ENCODE results near the gene KCNK4. TPM values are rescaled to one million over a fixed set of nuclear protein-coding genes. Genes with fewer than 3 reads are reported as not detected.
A peak's percentile ranks its signal among the peaks of the same experiment; 100 is the strongest.

KCNK4 gene
- total RNA-seq, 2 experiments from 2014 or later = not detected

- Mint-ChIP-seq H3K4me3 (no peak overlapping the region), H3K27ac (no peak overlapping the region), H3K27me3 (no peaks in the 10 kb centered on the region), H3K4me1 (peaks cover 28% of the 10 kb centered on the region), H3K36me3 (ENCODE audit: low read depth) (peaks cover 27% of the 10 kb centered on the region), H3K9me3 (ENCODE audit: low read depth) (no peaks in the 10 kb centered on the region)
- intact Hi-C loops (cut with DNase I, micrococcal nuclease) = loop anchor here (1.0 to 10.0 kb wide), 8 partner anchors 17 to 773 kb away; partner anchors contain the start of genes RPS6KA4 (in 2 of the 2), ESRRA (in 1 of the 2), FKBP2 (in 1 of the 2) and GPR137 (in 1 of the 2)
- ChIA-PET POLR2A (interaction anchor here (1.1 kb wide), 2 partner anchors 11 to 24 kb away, joined by 3 to 5 read pairs; partner anchors contain the start of genes PRDX5 and TRMT112), CTCF (interaction anchor here (0.9 to 2.3 kb wide), 9 partner anchors 10 to 661 kb away, joined by 3 to 10 read pairs (median 5); partner anchors contain the start of genes PRDX5, RTN3 and TRMT112)
- DNase-seq (peak; percentile 96), ATAC-seq (peak; percentile 77)
Observed at GRCh38 chr11:64341851-64342791, 51.0 kb downstream of the KCNK4 start.

DNA sequence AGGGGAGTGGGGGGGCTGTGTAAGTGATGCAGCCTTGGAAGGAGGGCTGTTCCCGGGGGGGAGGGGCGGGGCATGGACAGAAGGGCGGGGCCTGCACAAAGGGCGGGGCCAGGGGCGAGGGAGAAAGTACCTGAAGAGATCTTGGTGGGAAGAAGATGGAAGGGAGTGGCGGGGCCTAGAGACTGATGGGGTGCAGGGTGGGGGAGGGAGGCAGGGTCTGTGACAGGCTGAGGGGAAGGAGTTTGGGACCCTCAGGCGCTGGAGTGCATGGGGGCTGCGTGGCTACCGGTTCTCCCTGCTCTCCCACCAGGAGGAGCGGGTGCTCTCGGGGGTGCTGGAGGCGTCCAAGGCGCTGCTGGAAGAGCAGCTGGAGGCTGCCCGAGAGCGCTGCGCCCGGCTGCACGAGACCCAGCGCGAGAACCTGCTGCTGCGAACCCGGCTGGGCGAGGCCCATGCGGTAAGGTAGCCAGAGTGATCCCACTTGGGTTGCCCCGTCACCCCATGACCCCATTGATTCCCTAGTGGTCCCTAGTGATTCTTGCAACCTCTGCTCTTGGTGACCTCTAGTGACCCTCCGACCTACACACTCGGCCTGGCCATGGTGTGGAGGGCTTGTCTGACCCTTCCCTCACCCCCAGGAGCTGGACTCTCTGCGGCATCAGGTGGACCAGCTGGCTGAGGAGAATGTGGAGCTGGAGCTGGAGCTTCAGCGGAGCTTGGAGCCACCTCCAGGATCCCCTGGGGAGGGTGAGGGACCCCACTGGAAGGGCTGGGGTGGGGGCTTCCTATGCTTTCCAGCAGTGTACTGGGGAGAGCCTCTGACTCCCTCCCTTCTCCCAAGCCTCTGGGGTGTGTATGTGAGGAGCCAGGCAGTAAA is 52.0 kb downstream of the KCNK4 start:
- Mint-ChIP-seq H3K27me3 (no peaks in the 10 kb centered on the region), H3K4me3 (no peak overlapping the region), H3K36me3 (ENCODE audit: low read depth) (peaks cover 24% of the 10 kb centered on the region), H3K27ac (no peak overlapping the region), H3K4me1 (peaks cover 28% of the 10 kb centered on the region), H3K9me3 (ENCODE audit: low read depth) (no peaks in the 10 kb centered on the region)
- CTCF ChIA-PET = interaction anchor here (0.7 to 2.3 kb wide), 10 partner anchors 11 to 138 kb away, joined by 3 to 10 read pairs (median 5); partner anchors contain the start of genes PRDX5 and TRMT112
- DNase-seq (no peak), ATAC-seq (no peak)
- intact Hi-C loops (cut with DNase I, micrococcal nuclease) = loop anchor here (1.0 to 10.0 kb wide), 8 partner anchors 16 to 772 kb away; partner anchors contain the start of genes RPS6KA4 (in 2 of the 2), ESRRA (in 1 of the 2), FKBP2 (in 1 of the 2) and GPR137 (in 1 of the 2)
- POLR2A ChIA-PET = interaction anchor here (1.1 kb wide), 1 partner anchor 25 kb away, joined by 5 read pairs; the partner anchor contains the start of genes PRDX5 and TRMT112

- peak; percentile 46 for DNase-seq
- Mint-ChIP-seq H3K27ac (no peak overlapping the region), H3K27me3 (no peaks in the 10 kb centered on the region), H3K4me1 (peaks cover 26% of the 10 kb centered on the region), H3K36me3 (ENCODE audit: low read depth) (peaks cover 27% of the 10 kb centered on the region), H3K9me3 (ENCODE audit: low read depth) (no peaks in the 10 kb centered on the region), H3K4me3 (no peak overlapping the region)
- ChIA-PET CTCF (interaction anchor here (0.7 to 1.8 kb wide), 3 partner anchors 13 to 43 kb away, joined by 3 to 6 read pairs (median 5); partner anchors contain the start of genes PRDX5 and TRMT112), POLR2A (interaction anchor here (0.7 kb wide), 1 partner anchor 412 kb away, joined by 4 read pairs; no protein-coding TSS in a partner anchor)
- ATAC-seq = no peak
- intact Hi-C loops (cut with DNase I, micrococcal nuclease) = loop anchor here (2.0 to 10.0 kb wide), 3 partner anchors 15 to 771 kb away; partner anchors contain the start of genes ESRRA (in 1 of the 2), RPS6KA4 (in 1 of the 2), TM7SF2 (in 1 of the 2) and ZNHIT2 (in 1 of the 2)
Observed at GRCh38 chr11:64343767-64344559, 52.9 kb downstream of the KCNK4 start.

GRCh38 chr11:64344787-64345186 is 53.7 kb downstream of the KCNK4 start:
- intact Hi-C loops (cut with DNase I, micrococcal nuclease) = loop anchor here (5.0 to 10.0 kb wide), 2 partner anchors 37 to 770 kb away; partner anchors contain the start of genes ESRRA (in 1 of the 2), TM7SF2 (in 1 of the 2) and ZNHIT2 (in 1 of the 2)

DNA sequence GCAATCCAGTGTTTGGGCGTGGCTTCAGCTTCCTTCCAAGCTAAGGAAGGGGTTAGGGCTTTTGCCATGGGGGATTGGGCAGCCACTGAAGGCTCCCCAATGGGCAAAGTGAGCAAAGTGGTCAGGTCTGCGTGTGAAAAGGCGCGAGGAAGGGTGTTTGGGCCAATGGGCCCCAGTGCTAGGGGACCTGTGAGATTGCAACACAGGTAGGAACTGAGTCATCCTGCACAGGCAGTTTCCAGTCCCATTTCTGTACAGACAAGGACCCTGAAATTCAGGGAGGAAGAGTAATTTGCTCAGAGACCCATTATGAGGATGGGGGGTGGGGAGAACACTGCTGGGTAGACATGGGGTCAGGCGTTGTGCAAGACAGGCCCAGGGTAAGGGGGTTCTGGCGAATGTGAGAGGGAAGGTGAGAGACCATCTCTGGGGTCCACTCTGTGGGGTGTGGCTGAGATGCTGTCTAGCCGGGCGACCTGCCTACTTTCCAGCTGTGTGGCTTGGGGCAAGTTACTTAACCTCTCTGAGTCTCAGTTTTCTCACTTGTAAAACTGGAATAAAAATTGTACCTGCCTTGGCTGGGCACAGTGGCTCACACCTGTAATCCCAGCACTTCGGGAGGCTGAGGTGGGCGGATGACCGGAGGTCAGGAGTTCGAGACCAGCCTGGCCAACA is 56.2 kb downstream of the KCNK4 start:
- ChIA-PET POLR2A (no interaction called here), CTCF (interaction anchor here (0.6 to 0.9 kb wide), 4 partner anchors 11 to 721 kb away, joined by 3 read pairs; no protein-coding TSS in a partner anchor)
- Mint-ChIP-seq H3K36me3 (ENCODE audit: low read depth) (peaks cover 23% of the 10 kb centered on the region), H3K27me3 (no peaks in the 10 kb centered on the region), H3K9me3 (ENCODE audit: low read depth) (no peaks in the 10 kb centered on the region), H3K4me3 (no peak overlapping the region), H3K27ac (no peak overlapping the region), H3K4me1 (peaks cover 2% of the 10 kb centered on the region)
- intact Hi-C loops (cut with DNase I, micrococcal nuclease) = loop anchor here in 1 of 2 experiments (10.0 kb wide), 1 partner anchor 767 kb away; the partner anchor contains the start of genes TM7SF2 and ZNHIT2
- ATAC-seq (no peak), DNase-seq (no peak)

More at GRCh38 chr11:64344787-64345186, 53.7 kb downstream of the KCNK4 start:
- Mint-ChIP-seq H3K27ac (no peak overlapping the region), H3K4me3 (no peak overlapping the region), H3K9me3 (ENCODE audit: low read depth) (no peaks in the 10 kb centered on the region), H3K4me1 (peaks cover 18% of the 10 kb centered on the region), H3K27me3 (no peaks in the 10 kb centered on the region), H3K36me3 (ENCODE audit: low read depth) (peaks cover 29% of the 10 kb centered on the region)
- no peak for ATAC-seq
- ChIA-PET POLR2A (no interaction called here), CTCF (interaction anchor here (1.8 kb wide), 1 partner anchor 12 kb away, joined by 6 read pairs; no protein-coding TSS in a partner anchor)
- DNase-seq = no peak

- peaks cover 21% of the 10 kb centered on the region for H3K36me3 Mint-ChIP-seq (ENCODE audit: low read depth)
- CTCF ChIA-PET = interaction anchor here (1.1 kb wide), 2 partner anchors 12 to 101 kb away, joined by 3 to 6 read pairs; no protein-coding TSS in a partner anchor
- H3K27me3 Mint-ChIP-seq = no peaks in the 10 kb centered on the region
- H3K27ac Mint-ChIP-seq = no peak overlapping the region
- H3K4me3 Mint-ChIP-seq = no peak overlapping the region
- DNase-seq (no peak), ATAC-seq (no peak)
- POLR2A ChIA-PET = no interaction called here
- intact Hi-C loops (cut with DNase I, micrococcal nuclease) = loop anchor here in 1 of 2 experiments (10.0 kb wide), 1 partner anchor 766 kb away; the partner anchor contains the start of genes TM7SF2 and ZNHIT2
- H3K9me3 Mint-ChIP-seq (ENCODE audit: low read depth) = no peaks in the 10 kb centered on the region
- no peaks in the 10 kb centered on the region for H3K4me1 Mint-ChIP-seq
Observed at GRCh38 chr11:64348383-64349024, 57.4 kb downstream of the KCNK4 start.

DNA sequence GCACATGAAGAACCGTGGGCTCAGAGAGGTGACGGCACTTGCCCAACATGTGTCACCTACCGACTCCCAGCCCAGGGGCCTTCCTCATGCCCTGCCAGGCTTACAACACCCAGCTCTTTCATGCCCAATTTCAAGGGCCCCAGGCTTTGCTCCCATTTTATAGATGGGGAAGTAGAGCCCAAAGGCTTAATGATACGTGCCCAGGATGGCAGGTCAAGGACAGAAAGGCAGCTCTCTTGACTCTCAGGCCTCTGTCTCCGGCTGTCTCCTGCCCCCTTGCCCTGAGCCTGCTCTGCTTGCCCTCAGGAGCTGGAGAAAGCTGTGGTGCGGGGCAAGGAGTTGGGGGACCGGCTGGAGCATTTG is 57.9 kb downstream of the KCNK4 start:
- H3K4me1 Mint-ChIP-seq = no peaks in the 10 kb centered on the region
- H3K27me3 Mint-ChIP-seq = no peaks in the 10 kb centered on the region
- ChIA-PET CTCF (interaction anchor here (1.1 kb wide), 2 partner anchors 11 to 100 kb away, joined by 3 to 6 read pairs; no protein-coding TSS in a partner anchor), POLR2A (no interaction called here)
- H3K36me3 Mint-ChIP-seq (ENCODE audit: low read depth) = peaks cover 21% of the 10 kb centered on the region
- intact Hi-C loops (cut with DNase I, micrococcal nuclease) = loop anchor here in 1 of 2 experiments (10.0 kb wide), 1 partner anchor 766 kb away; the partner anchor contains the start of genes TM7SF2 and ZNHIT2
- H3K4me3 Mint-ChIP-seq = no peak overlapping the region
- H3K27ac Mint-ChIP-seq = no peak overlapping the region
- no peak for DNase-seq
- H3K9me3 Mint-ChIP-seq (ENCODE audit: low read depth) = no peaks in the 10 kb centered on the region
- ATAC-seq = no peak

GRCh38 chr11:64349404-64349803 is 58.3 kb downstream of the KCNK4 start:
- Mint-ChIP-seq H3K36me3 (ENCODE audit: low read depth) (peaks cover 18% of the 10 kb centered on the region), H3K9me3 (ENCODE audit: low read depth) (no peaks in the 10 kb centered on the region), H3K27ac (no peak overlapping the region), H3K4me1 (no peaks in the 10 kb centered on the region), H3K4me3 (no peak overlapping the region), H3K27me3 (no peaks in the 10 kb centered on the region)
- no peak for DNase-seq
- CTCF ChIA-PET = interaction anchor here (1.1 kb wide), 2 partner anchors 11 to 100 kb away, joined by 3 to 6 read pairs; no protein-coding TSS in a partner anchor
- POLR2A ChIA-PET = interaction anchor here (0.6 kb wide), 1 partner anchor 145 kb away, joined by 5 read pairs; no protein-coding TSS in a partner anchor
- intact Hi-C loops (cut with DNase I, micrococcal nuclease) = loop anchor here in 1 of 2 experiments (10.0 kb wide), 1 partner anchor 765 kb away; the partner anchor contains the start of genes TM7SF2 and ZNHIT2
- no peak for ATAC-seq
